Islet of Langerhans (tissue), 1 donor: ENCODE data around the gene ABCD2.
"Not testable (repeated sequence)": the region's sequence is repeated elsewhere in the genome, so short reads cannot be mapped to it uniquely, and the experiment has no call there.

Source experiments
- FAIRE-seq: peaks from one replicate; lab custom pipeline; 2011; peaks lifted over from hg19 to GRCh38; lab: Jason Lieb, UNC

ABCD2 gene

GRCh38 chr12:39533951-39534350 is 85.7 kb downstream of the ABCD2 start:
- FAIRE-seq, result no peak

GRCh38 chr12:39532448-39532847 is 87.2 kb downstream of the ABCD2 start:
- FAIRE-seq, result no peak

- FAIRE-seq, result no peak
These were observed 92.6 kb downstream of the ABCD2 start for GRCh38 chr12:39526974-39527373.

- FAIRE-seq, result not testable (repeated sequence)
These were observed 97.4 kb downstream of the ABCD2 start for GRCh38 chr12:39522167-39522566.

- no peak for FAIRE-seq
These were observed 109.6 kb downstream of the ABCD2 start for GRCh38 chr12:39510001-39510400.

GRCh38 chr12:39505554-39505953 is 114.0 kb downstream of the ABCD2 start:
- no peak for FAIRE-seq

- no peak for FAIRE-seq
These were observed 114.6 kb downstream of the ABCD2 start for GRCh38 chr12:39505023-39505422.

GRCh38 chr12:39503439-39503838 is 116.2 kb downstream of the ABCD2 start:
- no peak for FAIRE-seq

GRCh38 chr12:39502726-39503125 is 116.9 kb downstream of the ABCD2 start:
- no peak for FAIRE-seq
